ENCODE results near the gene PFN3.
"Not testable (repeated sequence)": the region's sequence is repeated elsewhere in the genome, so short reads cannot be mapped to it uniquely, and the experiment has no call there.

Gene PFN3

DNA sequence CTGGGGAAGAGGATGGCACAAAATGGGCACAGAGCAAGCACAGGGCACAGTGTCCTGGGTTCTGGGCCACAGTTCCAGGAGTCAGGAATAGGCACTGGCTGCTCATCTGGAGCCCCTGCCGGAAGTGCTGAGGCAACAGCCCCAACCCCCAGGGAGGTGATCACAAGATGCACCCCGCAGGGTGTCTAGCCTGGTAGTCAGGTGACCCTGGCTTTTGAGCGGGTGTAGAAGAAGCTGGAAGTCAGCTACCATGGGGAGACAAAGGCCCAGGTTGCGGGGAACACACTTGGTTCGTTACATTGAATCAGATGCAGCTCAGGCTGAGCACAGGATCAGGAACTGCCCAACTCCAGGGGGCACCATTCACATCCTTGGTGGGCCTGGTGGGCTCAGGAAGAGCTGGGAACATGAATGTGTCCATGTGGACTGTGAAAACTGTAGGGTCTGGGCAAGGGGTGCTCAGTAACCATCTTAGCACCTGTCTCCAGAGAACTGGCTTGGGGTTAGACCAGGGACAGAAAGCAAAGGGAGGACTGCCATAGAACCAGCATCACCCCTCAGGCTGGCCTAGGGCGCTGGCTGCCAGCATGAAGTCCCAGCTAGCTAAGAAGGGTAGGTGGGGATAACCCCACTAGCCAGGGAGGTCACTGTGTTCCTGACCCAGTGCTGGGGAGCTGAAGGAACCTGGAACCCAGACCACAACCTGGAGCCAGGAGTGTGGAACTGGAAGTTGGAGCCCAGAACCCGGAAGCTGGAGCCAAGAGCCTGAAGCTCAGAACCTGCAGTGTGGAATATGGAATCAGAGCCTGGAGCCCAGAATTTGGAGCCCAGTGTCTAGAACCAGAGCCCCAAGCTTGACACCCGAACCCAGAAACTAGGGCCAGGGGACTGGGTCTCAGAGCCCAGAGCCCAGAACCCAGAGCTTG, 22.3 kb downstream of the PFN3 start:
- Mint-ChIP-seq H3K4me1 (peaks cover 54% of the 10 kb centered on the region), H3K4me3 (no peak overlapping the region), H3K27me3 (no peaks in the 10 kb centered on the region), H3K27ac (peak overlapping the region; percentile 12), H3K36me3 (no peaks in the 10 kb centered on the region), H3K9me3 (no peaks in the 10 kb centered on the region)

DNA sequence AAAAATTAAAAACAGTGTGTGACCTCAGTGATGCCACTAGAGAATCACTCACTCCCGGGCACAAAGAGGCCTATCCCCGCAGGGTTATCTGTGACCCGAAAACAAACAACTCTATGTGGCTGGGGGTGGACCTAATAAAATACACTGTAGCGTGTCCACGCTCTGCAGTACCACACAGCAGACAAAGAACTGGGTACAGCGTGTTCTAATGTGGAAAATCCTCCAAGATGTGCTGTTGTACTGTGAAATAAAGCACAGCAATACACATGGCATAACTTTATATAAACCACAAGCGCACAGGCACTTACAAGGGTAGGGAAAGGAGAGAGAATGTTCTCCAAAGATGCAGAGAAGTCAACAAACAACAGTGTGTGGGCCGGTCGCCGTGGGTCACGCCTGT, 24.4 kb downstream of the PFN3 start:
- Mint-ChIP-seq H3K9me3 (no peaks in the 10 kb centered on the region), H3K27me3 (no peaks in the 10 kb centered on the region), H3K4me3 (no peak overlapping the region), H3K4me1 (peaks cover 61% of the 10 kb centered on the region), H3K36me3 (no peaks in the 10 kb centered on the region), H3K27ac (peak overlapping the region; percentile 88)

DNA sequence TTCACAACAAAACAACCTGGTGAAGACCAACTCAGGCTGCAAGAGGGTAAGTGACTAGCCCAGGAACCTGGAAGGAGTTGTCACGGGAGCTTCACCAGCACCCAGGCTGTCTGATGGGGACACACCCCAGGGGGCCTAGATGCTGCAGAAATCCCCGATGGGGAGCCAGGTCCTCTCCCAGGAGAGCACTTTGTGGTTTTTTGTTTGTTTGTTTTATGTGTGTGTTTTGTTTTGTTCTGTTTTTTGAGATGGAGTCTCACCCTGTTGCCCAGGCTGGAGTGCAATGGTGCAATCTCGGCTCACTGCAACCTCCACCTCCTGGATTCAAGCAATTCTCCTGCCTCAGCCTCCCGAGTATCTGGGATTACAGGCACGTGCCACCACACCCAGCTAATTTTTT, 24.9 kb downstream of the PFN3 start:
- peaks cover 60% of the 10 kb centered on the region for H3K4me1 Mint-ChIP-seq

DNA sequence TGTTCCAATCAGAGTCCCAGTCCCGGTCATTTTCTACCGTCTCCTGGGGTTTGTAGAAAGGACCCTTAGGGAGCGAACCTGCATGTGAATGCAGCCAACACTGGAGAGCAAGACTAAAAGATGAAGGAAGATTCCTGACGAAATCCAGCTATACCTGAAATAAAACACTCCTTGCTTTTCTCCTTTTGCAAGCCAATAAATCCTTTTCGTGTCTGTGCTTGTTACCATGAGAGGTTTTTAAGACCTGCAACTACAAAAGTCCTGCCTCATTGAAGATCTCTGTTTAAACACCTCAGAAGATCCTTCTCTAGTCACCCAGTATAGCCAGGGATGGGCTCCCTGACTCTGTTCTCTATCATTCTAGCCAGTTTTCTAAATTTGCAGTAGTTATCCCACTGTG, 26.2 kb downstream of the PFN3 start:
- Mint-ChIP-seq H3K4me3 (peak overlapping the region; percentile 23), H3K27ac (peak overlapping the region; percentile 65), H3K9me3 (no peaks in the 10 kb centered on the region), H3K36me3 (peaks cover 2% of the 10 kb centered on the region), H3K4me1 (peaks cover 61% of the 10 kb centered on the region), H3K27me3 (no peaks in the 10 kb centered on the region)

More for the DNA sequence above, 24.9 kb downstream of the PFN3 start:
- H3K27me3 Mint-ChIP-seq, H3K36me3 Mint-ChIP-seq, H3K9me3 Mint-ChIP-seq, H3K4me3 Mint-ChIP-seq, H3K27ac Mint-ChIP-seq: not testable (repeated sequence)

DNA sequence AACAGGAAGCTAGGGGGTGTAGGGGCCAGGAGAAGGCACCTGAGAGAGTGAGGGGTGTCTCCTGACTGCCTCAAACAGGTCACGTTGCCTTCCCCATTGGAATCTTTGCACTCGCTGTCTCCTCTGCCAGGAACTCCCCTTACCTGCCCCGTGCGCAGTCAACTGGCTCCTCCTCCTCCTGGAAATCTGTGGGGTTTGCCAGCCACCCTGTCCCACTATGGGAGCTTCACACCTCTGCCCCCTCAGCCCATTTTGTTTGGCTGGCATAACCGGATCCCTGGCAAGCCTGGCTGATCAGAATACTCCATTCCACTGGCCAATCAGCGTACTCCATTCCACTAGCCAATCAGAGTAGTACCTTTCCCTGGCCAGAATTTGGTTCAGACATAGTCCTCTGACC, 26.7 kb downstream of the PFN3 start:
- no peaks in the 10 kb centered on the region for H3K9me3 Mint-ChIP-seq
- H3K4me1 Mint-ChIP-seq = peaks cover 61% of the 10 kb centered on the region
- peak overlapping the region; percentile 65 for H3K27ac Mint-ChIP-seq
- peak overlapping the region; percentile 23 for H3K4me3 Mint-ChIP-seq
- peaks cover 7% of the 10 kb centered on the region for H3K36me3 Mint-ChIP-seq
- no peaks in the 10 kb centered on the region for H3K27me3 Mint-ChIP-seq

DNA sequence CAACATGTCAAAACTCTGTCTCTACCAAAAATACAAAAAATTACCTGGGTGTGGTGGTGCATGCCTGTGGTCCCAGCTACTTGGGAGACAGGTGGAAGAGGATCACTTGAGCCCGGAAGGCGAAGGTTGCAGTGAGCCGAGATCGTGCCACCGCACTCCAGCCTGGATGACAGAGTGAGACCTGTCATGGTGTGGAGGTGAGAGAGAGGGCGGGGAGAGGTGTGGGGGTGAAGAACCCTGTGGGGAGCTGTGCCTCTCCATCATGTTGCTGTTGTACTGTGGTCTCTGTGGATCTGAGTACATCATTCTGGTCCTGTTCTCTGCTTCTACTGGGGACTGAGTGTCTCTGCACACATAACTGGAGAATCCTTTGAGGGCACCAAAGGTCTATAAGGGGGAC, 27.6 kb downstream of the PFN3 start:
- Mint-ChIP-seq H3K27me3 (no peaks in the 10 kb centered on the region), H3K4me3 (peak overlapping the region; percentile 73), H3K27ac (peak overlapping the region; percentile 80), H3K4me1 (peaks cover 68% of the 10 kb centered on the region), H3K9me3 (no peaks in the 10 kb centered on the region), H3K36me3 (peaks cover 7% of the 10 kb centered on the region)

DNA sequence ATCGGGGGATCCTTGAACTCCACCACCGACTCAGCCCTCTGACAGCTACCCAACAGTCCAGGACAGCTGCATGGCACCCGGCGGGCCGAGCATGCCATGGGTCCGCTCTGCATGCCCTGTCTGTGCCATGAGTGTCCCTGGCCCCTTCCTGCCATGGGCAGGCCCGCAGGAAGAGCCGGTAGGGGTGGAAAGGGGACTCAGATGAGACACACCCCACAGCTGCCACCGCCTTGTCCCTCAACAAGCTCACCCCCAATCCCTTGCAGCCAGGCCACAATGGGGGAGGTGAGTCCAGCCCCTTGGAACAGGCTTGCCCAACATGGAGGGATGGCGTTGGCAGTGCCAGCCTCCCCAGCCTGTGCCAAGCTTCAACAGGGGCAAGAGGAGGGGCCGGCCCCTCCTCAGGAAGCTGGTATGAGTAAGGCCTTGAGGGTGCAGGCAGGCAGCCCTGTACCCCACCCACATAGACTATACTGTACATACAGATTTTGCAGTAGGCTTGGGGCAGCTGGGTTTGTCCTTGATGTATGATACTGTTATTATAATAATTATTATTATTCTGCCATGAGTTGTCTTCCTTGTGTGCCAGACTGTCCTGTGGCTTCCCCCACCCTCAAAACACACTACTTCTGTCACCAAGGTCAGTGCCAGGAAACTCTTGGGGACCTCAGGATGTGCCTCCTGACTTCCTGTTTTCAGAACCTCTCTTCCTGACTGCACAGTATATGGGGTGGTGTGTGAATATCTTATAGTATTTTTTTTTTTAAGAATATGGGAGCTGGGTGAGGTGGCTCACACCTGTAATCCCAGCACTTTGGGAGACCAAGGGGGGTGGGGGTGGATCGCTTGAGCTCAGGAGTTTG, 28.2 kb downstream of the PFN3 start:
- H3K4me1 Mint-ChIP-seq = peaks cover 68% of the 10 kb centered on the region

DNA sequence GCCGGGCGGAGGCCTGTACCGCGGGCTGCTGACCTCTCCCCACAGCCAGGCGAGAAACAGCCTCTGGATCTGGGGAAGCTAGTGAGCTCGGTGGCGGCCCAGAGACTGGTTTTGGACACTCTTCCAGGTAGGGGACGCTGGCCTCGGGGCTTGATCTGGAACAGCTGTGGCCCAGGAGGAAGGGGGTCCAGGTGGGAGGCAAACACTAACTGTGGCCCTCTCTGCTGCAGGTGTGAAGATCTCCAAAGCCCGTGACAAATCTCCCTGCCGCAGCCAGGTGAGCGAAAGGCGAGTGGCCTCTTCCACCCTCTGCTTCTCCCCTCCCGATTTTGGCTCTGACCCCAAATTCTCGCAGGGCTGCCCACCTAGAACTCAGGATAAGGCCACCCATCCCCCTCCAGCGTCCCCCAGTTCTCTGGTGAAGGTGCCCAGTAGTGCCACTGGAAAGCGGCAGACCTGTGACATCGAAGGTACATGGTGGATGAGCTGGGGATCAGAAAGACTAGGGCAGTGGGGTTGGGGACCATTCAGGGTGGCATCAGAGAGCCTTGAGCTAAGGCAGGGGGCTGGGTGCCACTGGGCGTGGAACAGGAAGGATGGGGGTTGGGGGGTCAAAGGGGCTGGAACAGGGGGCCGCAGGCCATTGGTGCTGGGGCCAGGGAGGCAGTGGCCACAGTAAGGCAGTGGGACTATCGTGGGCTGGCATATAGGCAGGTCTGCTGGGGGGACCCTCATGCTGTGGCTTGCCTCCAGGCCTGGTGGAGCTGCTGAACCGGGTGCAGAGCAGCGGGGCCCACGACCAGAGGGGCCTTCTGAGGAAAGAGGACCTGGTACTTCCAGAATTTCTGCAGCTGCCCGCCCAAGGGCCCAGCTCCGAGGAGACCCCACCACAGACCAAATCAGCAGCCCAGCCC, 29.1 kb downstream of the PFN3 start:
- H3K27ac Mint-ChIP-seq = peak overlapping the region; percentile 68
- H3K27me3 Mint-ChIP-seq = no peaks in the 10 kb centered on the region
- peak overlapping the region; percentile 39 for H3K4me3 Mint-ChIP-seq
- peaks cover 70% of the 10 kb centered on the region for H3K4me1 Mint-ChIP-seq
- peaks cover 9% of the 10 kb centered on the region for H3K36me3 Mint-ChIP-seq
- H3K9me3 Mint-ChIP-seq = no peaks in the 10 kb centered on the region

More for the DNA sequence above, 28.2 kb downstream of the PFN3 start:
- Mint-ChIP-seq H3K36me3 (peaks cover 7% of the 10 kb centered on the region), H3K27ac (peak overlapping the region; percentile 80), H3K9me3 (no peaks in the 10 kb centered on the region), H3K4me3 (peak overlapping the region; percentile 73), H3K27me3 (no peaks in the 10 kb centered on the region)

DNA sequence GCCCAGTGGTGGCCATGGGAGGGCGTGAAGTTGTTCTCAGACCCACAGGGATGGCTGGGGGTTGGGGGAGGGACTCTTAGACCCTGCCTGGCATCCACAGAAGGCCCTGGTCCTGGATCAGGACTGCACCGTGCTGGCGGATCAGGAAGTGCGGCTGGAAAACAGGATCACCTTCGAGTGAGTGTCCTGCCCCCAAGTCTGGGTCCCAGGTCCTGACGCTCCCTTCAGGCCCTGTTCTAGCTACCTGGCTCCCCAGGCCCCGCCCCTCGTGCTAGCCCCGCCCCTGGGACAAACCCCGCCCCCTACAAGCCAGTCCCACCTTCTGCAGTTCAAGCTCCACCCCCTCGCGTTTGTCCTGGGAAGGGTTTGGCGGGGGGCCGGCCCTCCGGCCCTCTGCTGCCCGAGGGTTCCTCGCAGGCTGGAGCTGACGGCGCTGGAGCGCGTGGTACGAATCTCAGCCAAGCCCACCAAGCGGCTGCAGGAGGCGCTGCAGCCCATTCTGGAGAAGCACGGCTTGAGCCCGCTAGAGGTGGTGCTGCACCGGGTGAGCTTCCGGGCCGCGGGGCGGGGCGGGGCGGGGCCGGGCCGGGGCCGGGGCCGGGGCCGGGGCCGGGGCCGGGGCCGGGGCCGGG, 29.9 kb downstream of the PFN3 start:
- Mint-ChIP-seq H3K36me3 (peaks cover 9% of the 10 kb centered on the region), H3K9me3 (no peaks in the 10 kb centered on the region), H3K4me1 (peaks cover 72% of the 10 kb centered on the region), H3K4me3 (no peak overlapping the region), H3K27ac (no peak overlapping the region), H3K27me3 (no peaks in the 10 kb centered on the region)

DNA sequence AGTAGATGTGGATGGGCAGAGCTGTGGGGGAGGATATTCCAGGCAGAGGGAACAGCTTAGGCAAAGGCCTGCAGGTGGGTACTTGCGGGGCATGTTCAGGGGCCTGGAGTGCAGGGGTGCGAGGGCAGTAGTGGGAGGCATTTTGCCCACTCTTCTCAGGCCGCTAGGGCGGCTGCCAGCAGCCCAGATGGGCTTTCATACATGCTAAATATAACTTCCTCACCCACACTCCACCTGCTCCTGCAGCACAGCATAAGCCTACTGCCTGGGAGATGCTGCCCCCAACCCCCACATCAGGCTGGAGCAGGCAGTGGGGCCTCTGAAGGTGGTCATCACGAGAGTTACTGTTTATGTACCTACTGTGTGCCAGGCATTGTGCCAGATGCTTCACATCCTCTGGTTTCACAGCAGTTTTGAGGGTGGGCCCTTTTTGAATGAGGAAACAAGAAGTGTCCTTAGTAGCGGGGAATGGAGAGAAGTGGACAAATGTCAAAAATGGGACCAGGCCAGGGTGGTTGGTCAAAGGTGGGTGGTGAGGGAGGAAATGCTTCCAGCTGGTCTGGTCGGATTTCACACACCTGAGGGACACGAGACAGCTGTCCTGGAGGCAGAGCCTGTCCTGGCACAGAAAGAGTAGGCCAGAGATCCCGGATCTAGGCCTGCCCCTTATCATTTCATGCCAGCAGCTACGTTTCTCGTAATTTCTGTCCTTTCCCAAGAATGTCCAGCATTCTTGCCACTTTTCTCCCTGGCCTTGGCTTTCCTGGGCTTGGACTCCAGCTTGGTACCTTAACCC, 30.6 kb downstream of the PFN3 start:
- Mint-ChIP-seq H3K4me3 (no peak overlapping the region), H3K27me3 (no peaks in the 10 kb centered on the region), H3K27ac (peak overlapping the region; percentile 63), H3K36me3 (peaks cover 9% of the 10 kb centered on the region), H3K9me3 (no peaks in the 10 kb centered on the region), H3K4me1 (peaks cover 71% of the 10 kb centered on the region)

DNA sequence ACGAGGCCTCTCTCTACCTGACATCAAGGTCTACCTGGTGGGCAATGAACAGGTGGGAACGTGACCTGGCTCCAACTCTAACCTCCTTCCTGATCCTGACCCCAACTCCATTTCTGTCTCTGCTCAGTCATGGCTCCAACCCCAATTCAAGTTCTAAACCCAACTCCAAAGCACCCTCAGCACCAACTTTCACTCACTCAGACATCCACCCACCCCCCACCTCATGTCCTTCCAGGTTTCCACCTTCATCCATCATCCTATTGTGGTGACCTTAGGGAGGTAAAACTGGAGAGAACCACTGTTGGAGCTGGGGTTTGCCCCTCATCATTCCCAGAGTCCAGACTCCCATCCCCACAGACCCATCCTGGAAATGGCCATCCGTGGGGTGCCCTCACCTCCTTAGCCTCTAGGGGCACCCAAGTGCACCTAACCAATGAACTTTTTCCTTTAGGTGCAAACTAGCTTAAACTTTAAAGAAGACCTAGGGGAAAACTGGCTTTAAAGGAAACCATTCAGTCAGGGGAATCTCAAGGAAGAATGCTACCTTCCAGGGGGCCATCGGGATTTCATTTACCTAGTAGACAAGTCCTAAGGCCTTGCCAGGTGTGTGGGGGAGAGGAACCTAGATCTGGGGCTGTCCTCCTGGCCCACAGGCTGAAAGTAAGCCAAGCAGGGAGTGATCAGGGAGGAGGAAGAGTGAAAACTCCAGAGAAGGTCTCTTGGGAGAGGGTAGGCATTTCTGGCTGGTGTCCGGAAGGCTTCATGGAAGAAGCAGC, 31.4 kb downstream of the PFN3 start:
- Mint-ChIP-seq H3K27me3 (no peaks in the 10 kb centered on the region), H3K4me1 (peaks cover 71% of the 10 kb centered on the region), H3K4me3 (no peak overlapping the region), H3K27ac (peak overlapping the region; percentile 63), H3K9me3 (no peaks in the 10 kb centered on the region), H3K36me3 (peaks cover 9% of the 10 kb centered on the region)

DNA sequence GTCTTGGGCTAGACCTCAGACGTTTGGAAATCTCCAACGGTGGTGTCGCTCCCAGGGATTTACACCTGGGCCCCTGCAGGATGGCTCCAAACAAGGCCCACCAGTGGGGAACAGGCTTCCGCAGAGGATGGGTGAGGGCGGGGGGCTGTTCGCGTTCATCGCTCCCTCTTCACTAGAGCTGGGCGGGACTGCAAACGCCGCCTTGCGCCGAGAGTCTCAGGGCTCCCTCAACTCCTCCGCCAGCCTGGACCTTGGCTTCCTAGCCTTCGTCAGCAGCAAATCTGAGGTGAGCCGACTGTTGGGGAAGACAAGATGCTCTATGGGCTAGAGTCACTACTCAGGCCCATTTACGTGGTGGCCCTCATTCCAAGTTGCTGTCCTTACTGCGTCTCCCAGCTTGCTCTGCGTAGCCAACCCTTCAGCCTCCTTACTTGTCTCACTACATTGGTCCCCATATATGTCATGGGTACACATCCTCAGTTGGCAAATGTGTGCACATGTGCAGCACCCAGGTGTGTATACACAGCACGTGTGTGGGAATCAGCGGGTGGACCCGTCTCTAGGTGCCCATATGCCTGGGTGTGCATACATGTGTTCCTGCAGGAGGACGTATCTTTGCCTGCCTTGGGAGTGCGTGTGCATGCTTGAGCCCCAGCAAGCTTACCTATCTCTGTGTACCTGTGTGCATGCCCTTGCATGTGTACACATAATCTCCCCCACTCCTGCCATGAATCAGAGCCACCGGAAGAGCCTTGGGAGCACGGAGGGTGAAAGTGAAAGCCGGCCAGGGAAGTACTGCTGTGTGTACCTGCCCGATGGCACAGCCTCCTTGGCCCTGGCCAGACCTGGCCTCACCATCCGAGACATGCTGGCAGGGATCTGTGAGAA, 32.2 kb downstream of the PFN3 start:
- H3K27ac Mint-ChIP-seq = no peak overlapping the region
- peaks cover 9% of the 10 kb centered on the region for H3K36me3 Mint-ChIP-seq
- no peaks in the 10 kb centered on the region for H3K27me3 Mint-ChIP-seq
- H3K9me3 Mint-ChIP-seq = no peaks in the 10 kb centered on the region
- no peak overlapping the region for H3K4me3 Mint-ChIP-seq
- peaks cover 70% of the 10 kb centered on the region for H3K4me1 Mint-ChIP-seq
